ENCODE data around the gene MT1HL1.
"Not testable (repeated sequence)": the region's sequence is repeated elsewhere in the genome, so short reads cannot be mapped to it uniquely, and the experiment has no call there.

The MT1HL1 gene

GRCh38 chr1:237016626-237017025 lies 12.4 kb upstream of the MT1HL1 start:
- no peak for DNase-seq (ENCODE audit: low read depth)

GRCh38 chr1:237013608-237014007 lies 9.4 kb upstream of the MT1HL1 start:
- no peak for DNase-seq (ENCODE audit: low read depth)

- no peak for DNase-seq (ENCODE audit: low read depth)
Measured at GRCh38 chr1:237012788-237013383, 8.6 kb upstream of the MT1HL1 start.

GRCh38 chr1:237012361-237012760 lies 8.1 kb upstream of the MT1HL1 start:
- DNase-seq (ENCODE audit: low read depth) = no peak

- DNase-seq (ENCODE audit: low read depth) = no peak
Measured at GRCh38 chr1:237011432-237011831, 7.2 kb upstream of the MT1HL1 start.

GRCh38 chr1:237009611-237010010 lies 5.4 kb upstream of the MT1HL1 start:
- no peak for DNase-seq (ENCODE audit: low read depth)

GRCh38 chr1:237007147-237007881 lies 3.1 kb upstream of the MT1HL1 start:
- no peak for DNase-seq (ENCODE audit: low read depth)

- DNase-seq (ENCODE audit: low read depth) = no peak
Measured at GRCh38 chr1:237005674-237006073, 1.4 kb upstream of the MT1HL1 start.

- no peak for DNase-seq (ENCODE audit: low read depth)
Measured at GRCh38 chr1:237003516-237003915, 725 bp downstream of the MT1HL1 start.

GRCh38 chr1:237000191-237000590 lies 4.0 kb downstream of the MT1HL1 start:
- no peak for DNase-seq (ENCODE audit: low read depth)

GRCh38 chr1:236998546-236998945 lies 5.7 kb downstream of the MT1HL1 start:
- no peak for DNase-seq (ENCODE audit: low read depth)

GRCh38 chr1:236997882-236998281 lies 6.4 kb downstream of the MT1HL1 start:
- DNase-seq (ENCODE audit: low read depth) = no peak

- no peak for DNase-seq (ENCODE audit: low read depth)
Measured at GRCh38 chr1:236997361-236997760, 6.9 kb downstream of the MT1HL1 start.

- DNase-seq (ENCODE audit: low read depth) = no peak
Measured at GRCh38 chr1:236994450-236994849, 9.8 kb downstream of the MT1HL1 start.

GRCh38 chr1:236992449-236992848 lies 11.8 kb downstream of the MT1HL1 start:
- no peak for DNase-seq (ENCODE audit: low read depth)

GRCh38 chr1:236990052-236990445 lies 14.2 kb downstream of the MT1HL1 start:
- no peak for DNase-seq (ENCODE audit: low read depth)

- DNase-seq (ENCODE audit: low read depth) = no peak
Measured at GRCh38 chr1:236989290-236990051, 14.8 kb downstream of the MT1HL1 start.

GRCh38 chr1:236983818-236984217 lies 20.4 kb downstream of the MT1HL1 start:
- DNase-seq (ENCODE audit: low read depth) = no peak

GRCh38 chr1:236982380-236982779 lies 21.9 kb downstream of the MT1HL1 start:
- DNase-seq (ENCODE audit: low read depth) = no peak

- DNase-seq (ENCODE audit: low read depth) = not testable (repeated sequence)
Measured at GRCh38 chr1:236981431-236981830, 22.8 kb downstream of the MT1HL1 start.

GRCh38 chr1:236980673-236981072 lies 23.6 kb downstream of the MT1HL1 start:
- no peak for DNase-seq (ENCODE audit: low read depth)

GRCh38 chr1:236979149-236979900 lies 24.9 kb downstream of the MT1HL1 start:
- no peak for DNase-seq (ENCODE audit: low read depth)

All from GM04503 (cell line).